ENCODE results near the gene EIF2B2. TPM values are rescaled to one million over a fixed set of nuclear protein-coding genes. Genes with fewer than 3 reads are reported as not detected.

Gene EIF2B2
- polyA plus RNA-seq (2012; ENCODE audit: insufficient read length, low read depth), result 87.3 TPM

GRCh38 chr14:75002392-75003249, at the start of gene EIF2B2:
Gene EIF2B2 (plus strand): TSS chr14:75002921. CDS start chr14:75002991, 70 bp downstream.
- TF ChIP-seq FOXP2 (optimal IDR thresholded peaks at IDR 0.05; ENCODE audit: borderline replicate concordance, extremely low read depth, extremely low read length, insufficient read depth) (no peak), POLR2AphosphoS5 (IDR thresholded peaks at IDR 0.05; ENCODE audit: low read depth, low read length) (peak; percentile 53; the same call in 1 of the 2 replicates)

DNA sequence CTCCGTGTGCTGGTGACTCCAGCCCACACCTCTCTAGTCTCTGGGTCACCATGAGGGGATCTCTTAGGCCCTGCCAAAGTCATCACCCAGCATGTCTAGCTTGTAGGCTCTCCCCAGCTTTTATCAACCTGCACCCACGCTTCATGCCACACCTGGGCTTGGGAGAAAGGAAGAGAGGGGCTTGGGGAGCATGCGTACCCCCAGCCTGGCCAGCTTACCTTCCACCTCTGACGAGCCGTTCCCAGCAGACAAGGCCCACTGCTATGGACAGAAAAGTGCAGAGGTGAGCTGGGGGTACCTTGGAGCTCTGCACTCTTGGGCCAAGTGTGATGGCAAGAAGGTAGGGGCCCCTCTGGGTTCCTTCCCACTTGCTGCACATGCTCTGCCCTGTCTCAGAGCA, 49.0 kb upstream of the EIF2B2 start:
- TF ChIP-seq POLR2AphosphoS5 (IDR thresholded peaks at IDR 0.05; ENCODE audit: low read depth, low read length), result no peak
- TF ChIP-seq, protein P1, sequence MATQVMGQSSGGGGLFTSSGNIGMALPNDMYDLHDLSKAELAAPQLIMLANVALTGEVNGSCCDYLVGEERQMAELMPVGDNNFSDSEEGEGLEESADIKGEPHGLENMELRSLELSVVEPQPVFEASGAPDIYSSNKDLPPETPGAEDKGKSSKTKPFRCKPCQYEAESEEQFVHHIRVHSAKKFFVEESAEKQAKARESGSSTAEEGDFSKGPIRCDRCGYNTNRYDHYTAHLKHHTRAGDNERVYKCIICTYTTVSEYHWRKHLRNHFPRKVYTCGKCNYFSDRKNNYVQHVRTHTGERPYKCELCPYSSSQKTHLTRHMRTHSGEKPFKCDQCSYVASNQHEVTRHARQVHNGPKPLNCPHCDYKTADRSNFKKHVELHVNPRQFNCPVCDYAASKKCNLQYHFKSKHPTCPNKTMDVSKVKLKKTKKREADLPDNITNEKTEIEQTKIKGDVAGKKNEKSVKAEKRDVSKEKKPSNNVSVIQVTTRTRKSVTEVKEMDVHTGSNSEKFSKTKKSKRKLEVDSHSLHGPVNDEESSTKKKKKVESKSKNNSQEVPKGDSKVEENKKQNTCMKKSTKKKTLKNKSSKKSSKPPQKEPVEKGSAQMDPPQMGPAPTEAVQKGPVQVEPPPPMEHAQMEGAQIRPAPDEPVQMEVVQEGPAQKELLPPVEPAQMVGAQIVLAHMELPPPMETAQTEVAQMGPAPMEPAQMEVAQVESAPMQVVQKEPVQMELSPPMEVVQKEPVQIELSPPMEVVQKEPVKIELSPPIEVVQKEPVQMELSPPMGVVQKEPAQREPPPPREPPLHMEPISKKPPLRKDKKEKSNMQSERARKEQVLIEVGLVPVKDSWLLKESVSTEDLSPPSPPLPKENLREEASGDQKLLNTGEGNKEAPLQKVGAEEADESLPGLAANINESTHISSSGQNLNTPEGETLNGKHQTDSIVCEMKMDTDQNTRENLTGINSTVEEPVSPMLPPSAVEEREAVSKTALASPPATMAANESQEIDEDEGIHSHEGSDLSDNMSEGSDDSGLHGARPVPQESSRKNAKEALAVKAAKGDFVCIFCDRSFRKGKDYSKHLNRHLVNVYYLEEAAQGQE (IDR thresholded peaks at IDR 0.05; ENCODE audit: insufficient read depth in 1 of 2, low read depth in 2 of 2, low read length in 2 of 2), result no peak
- TF ChIP-seq TAF1 (IDR thresholded peaks at IDR 0.05; ENCODE audit: borderline replicate concordance, insufficient read depth, low read length), result no peak
- TF ChIP-seq SIN3A (IDR thresholded peaks at IDR 0.05; ENCODE audit: borderline replicate concordance, insufficient read depth, low read length), result no peak
- no peak for TF ChIP-seq FOXP2 (optimal IDR thresholded peaks at IDR 0.05; ENCODE audit: borderline replicate concordance, extremely low read depth, extremely low read length, insufficient read depth)

GRCh38 chr14:74954232-74954946, 48.3 kb upstream of the EIF2B2 start:
- no peak for TF ChIP-seq TAF1 (IDR thresholded peaks at IDR 0.05; ENCODE audit: borderline replicate concordance, insufficient read depth, low read length)
- TF ChIP-seq POLR2AphosphoS5 (IDR thresholded peaks at IDR 0.05; ENCODE audit: low read depth, low read length), result no peak
- TF ChIP-seq SIN3A (IDR thresholded peaks at IDR 0.05; ENCODE audit: borderline replicate concordance, insufficient read depth, low read length), result no peak
- TF ChIP-seq FOXP2 (optimal IDR thresholded peaks at IDR 0.05; ENCODE audit: borderline replicate concordance, extremely low read depth, extremely low read length, insufficient read depth), result no peak
- TF ChIP-seq, protein P1 (IDR thresholded peaks at IDR 0.05; ENCODE audit: insufficient read depth in 1 of 2, low read depth in 2 of 2, low read length in 2 of 2), result no peak

DNA sequence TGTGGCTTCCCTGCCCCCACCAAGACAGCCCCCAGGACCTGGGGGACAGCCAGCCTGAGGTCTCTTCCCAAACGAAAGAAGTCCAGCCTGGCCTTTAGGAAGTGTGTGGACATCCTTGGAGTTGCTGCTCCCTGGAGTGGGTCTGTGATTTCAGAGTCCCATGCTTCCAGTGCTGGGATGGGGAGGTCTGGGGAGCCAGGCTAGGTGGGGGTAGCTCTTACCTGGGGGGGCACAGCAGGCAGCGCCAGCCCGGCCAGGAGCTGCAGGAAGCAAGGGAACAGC, 47.8 kb upstream of the EIF2B2 start:
- TF ChIP-seq, protein P1 (IDR thresholded peaks at IDR 0.05; ENCODE audit: insufficient read depth in 1 of 2, low read depth in 2 of 2, low read length in 2 of 2), result no peak
- TF ChIP-seq SIN3A (IDR thresholded peaks at IDR 0.05; ENCODE audit: borderline replicate concordance, insufficient read depth, low read length) (no peak), TAF1 (IDR thresholded peaks at IDR 0.05; ENCODE audit: borderline replicate concordance, insufficient read depth, low read length) (no peak), POLR2AphosphoS5 (IDR thresholded peaks at IDR 0.05; ENCODE audit: low read depth, low read length) (no peak), FOXP2 (optimal IDR thresholded peaks at IDR 0.05; ENCODE audit: borderline replicate concordance, extremely low read depth, extremely low read length, insufficient read depth) (no peak)

DNA sequence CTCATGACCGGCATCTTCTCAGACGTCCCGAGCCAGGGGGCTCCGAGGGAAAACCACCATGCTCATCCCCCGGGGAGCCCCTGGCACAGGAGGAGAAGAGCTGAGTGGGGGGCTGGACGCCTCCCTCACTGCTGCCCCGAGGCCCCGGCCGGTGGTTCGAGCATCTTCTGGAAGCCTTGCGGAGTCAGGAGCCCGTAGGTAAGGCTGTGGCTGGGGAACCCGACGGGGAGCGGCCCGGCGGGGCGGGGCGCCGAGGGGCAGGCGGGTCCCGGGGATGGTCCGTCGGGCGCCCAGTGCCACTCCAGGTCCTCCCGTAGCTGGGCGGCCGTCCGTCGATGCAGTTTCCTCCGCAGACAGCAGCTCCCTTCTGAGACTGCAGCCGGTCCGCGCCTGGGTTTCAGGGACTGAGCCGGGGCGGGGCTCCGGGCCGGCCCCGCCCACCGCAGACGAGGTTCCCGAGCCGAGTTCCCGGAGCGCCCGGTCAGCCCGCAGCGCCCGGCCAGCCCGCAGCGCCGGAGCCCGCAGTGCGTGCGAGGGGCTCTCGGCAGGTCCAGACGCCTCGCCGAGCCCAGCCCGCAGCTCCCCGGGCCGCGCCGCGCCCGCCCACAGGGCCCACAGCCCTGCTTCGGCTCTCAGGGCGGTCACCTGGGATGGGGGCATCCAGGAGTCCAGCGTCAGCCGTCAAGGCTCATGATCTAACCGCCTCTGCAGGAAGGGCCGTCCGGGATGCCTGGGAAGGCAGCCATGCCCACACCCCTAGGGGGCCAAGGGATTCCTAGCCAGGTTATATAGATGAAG, 47.3 kb upstream of the EIF2B2 start, which contains the start of gene PGF:
Gene PGF (minus strand): TSS at position 369 of the 798 bp plus-strand sequence. CDS start 355 bp downstream, at position 14.
- TF ChIP-seq FOXP2 (optimal IDR thresholded peaks at IDR 0.05; ENCODE audit: borderline replicate concordance, extremely low read depth, extremely low read length, insufficient read depth) (no peak), SIN3A (IDR thresholded peaks at IDR 0.05; ENCODE audit: borderline replicate concordance, insufficient read depth, low read length) (no peak), POLR2AphosphoS5 (IDR thresholded peaks at IDR 0.05; ENCODE audit: low read depth, low read length) (no peak), TAF1 (IDR thresholded peaks at IDR 0.05; ENCODE audit: borderline replicate concordance, insufficient read depth, low read length) (no peak)
- TF ChIP-seq, protein P1 (IDR thresholded peaks at IDR 0.05; ENCODE audit: insufficient read depth in 1 of 2, low read depth in 2 of 2, low read length in 2 of 2), result no peak

Measured in PFSK-1 (cell line).